Measurements from ENCODE around the gene RIMBP2. TPM values are rescaled to one million over a fixed set of nuclear protein-coding genes. Genes with fewer than 3 reads are reported as not detected.

The RIMBP2 gene
- total and polyA plus RNA-seq, 2 experiments from 2014 or later, result not detected

GRCh38 chr12:130435331-130435730 lies 280.8 kb downstream of the RIMBP2 start:
- in situ Hi-C loops (cut with MboI), result no loop called here
- H3K9me3 ChIP-seq (ENCODE audit: low read depth), result no peaks in the 10 kb centered on the region
- no peaks in the 10 kb centered on the region for H3K79me2 ChIP-seq (ENCODE audit: insufficient read depth)
- H4K20me1 ChIP-seq (ENCODE audit: insufficient read depth), result no peaks in the 10 kb centered on the region
- H3K27ac ChIP-seq, result no peak overlapping the region
- no peaks in the 10 kb centered on the region for H3K4me1 ChIP-seq (ENCODE audit: insufficient read depth)
- H2AFZ ChIP-seq, result no peak overlapping the region
- no peaks in the 10 kb centered on the region for H3K27me3 ChIP-seq (replicated peaks; ENCODE audit: insufficient read depth)
- H3K9me2 ChIP-seq (ENCODE audit: insufficient read depth), result no peaks in the 10 kb centered on the region
- H3F3A ChIP-seq (ENCODE audit: insufficient read depth), result no peaks in the 10 kb centered on the region
- DNase-seq, result no peak
- H3K36me3 ChIP-seq (ENCODE audit: low read depth), result no peaks in the 10 kb centered on the region
- no peak overlapping the region for H3K4me3 ChIP-seq
- WGBS, 2 experiments (ENCODE audit: low coverage in 1 of 2, low lambda C conversion rate in 2 of 2, missing lambda C conversion rate in 2 of 2), result 43 to 55% methylated on average over 6 of the region's 6 CpGs
- no peak overlapping the region for H3K9ac ChIP-seq
- TF ChIP-seq EZH2phosphoT487 (IDR thresholded peaks at IDR 0.05; ENCODE audit: insufficient read depth, low read depth) (no peak), EZH2 (IDR thresholded peaks at IDR 0.05; ENCODE audit: insufficient read depth, poor library complexity, severe bottlenecking) (no peak)
- H3K4me2 ChIP-seq (ENCODE audit: unreplicated experiment), result no peak overlapping the region

GRCh38 chr12:130434560-130434959 lies 281.5 kb downstream of the RIMBP2 start:
- no peak for TF ChIP-seq EZH2phosphoT487 (IDR thresholded peaks at IDR 0.05; ENCODE audit: insufficient read depth, low read depth)
- no peak for TF ChIP-seq EZH2 (IDR thresholded peaks at IDR 0.05; ENCODE audit: insufficient read depth, poor library complexity, severe bottlenecking)
- Histone ChIP-seq H4K20me1 (ENCODE audit: insufficient read depth) (no peaks in the 10 kb centered on the region), H3K9me2 (ENCODE audit: insufficient read depth) (no peaks in the 10 kb centered on the region), H3K4me3 (no peak overlapping the region), H3K79me2 (ENCODE audit: insufficient read depth) (no peaks in the 10 kb centered on the region), H2AFZ (no peak overlapping the region), H3K9me3 (ENCODE audit: low read depth) (no peaks in the 10 kb centered on the region), H3K36me3 (ENCODE audit: low read depth) (no peaks in the 10 kb centered on the region), H3K9ac (no peak overlapping the region), H3K27ac (no peak overlapping the region), H3F3A (ENCODE audit: insufficient read depth) (no peaks in the 10 kb centered on the region), H3K27me3 (replicated peaks; ENCODE audit: insufficient read depth) (no peaks in the 10 kb centered on the region), H3K4me2 (ENCODE audit: unreplicated experiment) (no peak overlapping the region), H3K4me1 (ENCODE audit: insufficient read depth) (no peaks in the 10 kb centered on the region)
- in situ Hi-C loops (cut with MboI), result no loop called here
- 74 to 77% methylated on average over 21 to 22 of the region's 22 CpGs for WGBS, 2 experiments (ENCODE audit: low coverage in 1 of 2, low lambda C conversion rate in 2 of 2, missing lambda C conversion rate in 2 of 2)
- DNase-seq, result no peak

- H2AFZ ChIP-seq, result no peak overlapping the region
- in situ Hi-C loops (cut with MboI), result no loop called here
- H3F3A ChIP-seq (ENCODE audit: insufficient read depth), result no peaks in the 10 kb centered on the region
- H3K27ac ChIP-seq, result no peak overlapping the region
- no peak for TF ChIP-seq EZH2phosphoT487 (IDR thresholded peaks at IDR 0.05; ENCODE audit: insufficient read depth, low read depth)
- no peak for TF ChIP-seq EZH2 (IDR thresholded peaks at IDR 0.05; ENCODE audit: insufficient read depth, poor library complexity, severe bottlenecking)
- H3K9me3 ChIP-seq (ENCODE audit: low read depth), result no peaks in the 10 kb centered on the region
- H3K4me1 ChIP-seq (ENCODE audit: insufficient read depth), result no peaks in the 10 kb centered on the region
- no peaks in the 10 kb centered on the region for H3K9me2 ChIP-seq (ENCODE audit: insufficient read depth)
- no peak overlapping the region for H3K9ac ChIP-seq
- no peaks in the 10 kb centered on the region for H3K36me3 ChIP-seq (ENCODE audit: low read depth)
- H3K79me2 ChIP-seq (ENCODE audit: insufficient read depth), result no peaks in the 10 kb centered on the region
- H3K4me2 ChIP-seq (ENCODE audit: unreplicated experiment), result no peak overlapping the region
- no peak overlapping the region for H3K4me3 ChIP-seq
- no peaks in the 10 kb centered on the region for H4K20me1 ChIP-seq (ENCODE audit: insufficient read depth)
- 67 to 73% methylated on average over 13 of the region's 13 CpGs for WGBS, 2 experiments (ENCODE audit: low coverage in 1 of 2, low lambda C conversion rate in 2 of 2, missing lambda C conversion rate in 2 of 2)
- no peak for DNase-seq
- no peaks in the 10 kb centered on the region for H3K27me3 ChIP-seq (replicated peaks; ENCODE audit: insufficient read depth)
Observed at GRCh38 chr12:130433834-130434233, 282.3 kb downstream of the RIMBP2 start.

GRCh38 chr12:130433411-130433810 lies 282.7 kb downstream of the RIMBP2 start:
- no peaks in the 10 kb centered on the region for H3K4me1 ChIP-seq (ENCODE audit: insufficient read depth)
- no peaks in the 10 kb centered on the region for H3F3A ChIP-seq (ENCODE audit: insufficient read depth)
- no peak for TF ChIP-seq EZH2 (IDR thresholded peaks at IDR 0.05; ENCODE audit: insufficient read depth, poor library complexity, severe bottlenecking)
- no peak for TF ChIP-seq EZH2phosphoT487 (IDR thresholded peaks at IDR 0.05; ENCODE audit: insufficient read depth, low read depth)
- WGBS, 2 experiments (ENCODE audit: low coverage in 1 of 2, low lambda C conversion rate in 2 of 2, missing lambda C conversion rate in 2 of 2), result 59% methylated on average over 6 of the region's 6 CpGs
- H4K20me1 ChIP-seq (ENCODE audit: insufficient read depth), result no peaks in the 10 kb centered on the region
- no peak overlapping the region for H3K9ac ChIP-seq
- no peak overlapping the region for H2AFZ ChIP-seq
- no peak overlapping the region for H3K4me3 ChIP-seq
- no peaks in the 10 kb centered on the region for H3K36me3 ChIP-seq (ENCODE audit: low read depth)
- H3K4me2 ChIP-seq (ENCODE audit: unreplicated experiment), result no peak overlapping the region
- DNase-seq, result no peak
- no peaks in the 10 kb centered on the region for H3K9me3 ChIP-seq (ENCODE audit: low read depth)
- no peaks in the 10 kb centered on the region for H3K79me2 ChIP-seq (ENCODE audit: insufficient read depth)
- no peaks in the 10 kb centered on the region for H3K27me3 ChIP-seq (replicated peaks; ENCODE audit: insufficient read depth)
- no peaks in the 10 kb centered on the region for H3K9me2 ChIP-seq (ENCODE audit: insufficient read depth)
- no peak overlapping the region for H3K27ac ChIP-seq
- in situ Hi-C loops (cut with MboI), result no loop called here

GRCh38 chr12:130431176-130431575 lies 284.9 kb downstream of the RIMBP2 start:
- Histone ChIP-seq H3K79me2 (ENCODE audit: insufficient read depth) (no peaks in the 10 kb centered on the region), H3K4me3 (no peak overlapping the region), H3K4me1 (ENCODE audit: insufficient read depth) (no peaks in the 10 kb centered on the region), H3K9me2 (ENCODE audit: insufficient read depth) (no peaks in the 10 kb centered on the region), H3K27ac (no peak overlapping the region), H3K36me3 (ENCODE audit: low read depth) (no peaks in the 10 kb centered on the region), H2AFZ (no peak overlapping the region), H3F3A (ENCODE audit: insufficient read depth) (no peaks in the 10 kb centered on the region), H3K9me3 (ENCODE audit: low read depth) (no peaks in the 10 kb centered on the region), H3K9ac (no peak overlapping the region), H4K20me1 (ENCODE audit: insufficient read depth) (no peaks in the 10 kb centered on the region), H3K27me3 (replicated peaks; ENCODE audit: insufficient read depth) (no peaks in the 10 kb centered on the region), H3K4me2 (ENCODE audit: unreplicated experiment) (no peak overlapping the region)
- TF ChIP-seq EZH2phosphoT487 (IDR thresholded peaks at IDR 0.05; ENCODE audit: insufficient read depth, low read depth) (no peak), EZH2 (IDR thresholded peaks at IDR 0.05; ENCODE audit: insufficient read depth, poor library complexity, severe bottlenecking) (no peak)
- no peak for DNase-seq
- in situ Hi-C loops (cut with MboI), result no loop called here
- 65% methylated on average over 11 of the region's 11 CpGs for WGBS, 2 experiments (ENCODE audit: low coverage in 1 of 2, low lambda C conversion rate in 2 of 2, missing lambda C conversion rate in 2 of 2)
